GM13977 (cell line): ENCODE data around the gene AFAP1.

Experiments
- DNase-seq: peaks from one replicate; pipeline ENCODE4 v3.0.0; 2012; ENCODE audit warnings: low spot score
- in situ Hi-C: fragments of 300-500 bp; cut with MboI; formaldehyde crosslinking; loops from one replicate; pipeline ENCODE4 v1.12.0; 2022; ENCODE audit warnings: low sequenced_read_pairs, low pct_unique_long_range_greater_than_20kb, mixed read lengths, inconsistent platforms; ENCODE audit not compliant: unreplicated experiment
- TF ChIP-seq, protein P1 (sequence below): IDR thresholded peaks from 2 replicates; pipeline ENCODE4 v1.5.1; 2012; ENCODE audit warnings: mild to moderate bottlenecking, control low read depth; ENCODE audit not compliant: insufficient read depth; ENCODE audit errors: extremely low read depth, missing control alignments

The AFAP1 gene

DNA sequence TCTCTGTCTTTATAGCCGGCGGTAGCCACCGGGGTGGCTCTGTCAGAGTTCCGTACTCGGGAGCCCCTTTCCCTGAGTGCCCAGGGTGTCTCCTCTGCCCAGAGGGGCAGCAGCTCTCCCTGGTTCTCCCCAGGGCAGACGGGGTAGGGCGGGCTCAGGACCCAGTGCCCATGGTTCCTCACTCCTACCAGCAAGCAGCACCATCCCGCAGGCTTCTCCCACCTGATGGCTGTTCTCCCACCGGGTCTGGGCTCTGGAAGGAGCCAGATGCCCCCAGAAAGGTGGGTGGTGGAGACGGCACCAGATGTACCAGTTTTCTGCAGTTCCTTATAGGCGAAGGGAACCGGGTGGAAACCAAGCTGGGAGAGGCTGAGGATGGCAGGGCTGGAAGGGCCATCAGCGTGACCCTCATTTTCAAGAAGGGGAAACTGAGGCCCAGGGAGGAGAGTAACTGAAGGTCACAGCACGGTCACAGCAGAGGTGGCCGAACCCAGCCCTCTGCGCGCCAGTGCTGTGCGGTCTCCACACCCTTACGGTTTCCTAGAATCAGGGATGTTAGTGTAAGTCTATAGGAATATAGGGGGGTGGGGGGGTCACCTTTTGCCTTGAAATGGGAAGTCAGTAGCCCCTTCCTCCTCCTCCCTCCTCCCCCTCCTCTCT lies 198.7 kb downstream of the AFAP1 start:
- DNase-seq: no peak
- in situ Hi-C loops: no loop called here
- TF ChIP-seq, protein P1, sequence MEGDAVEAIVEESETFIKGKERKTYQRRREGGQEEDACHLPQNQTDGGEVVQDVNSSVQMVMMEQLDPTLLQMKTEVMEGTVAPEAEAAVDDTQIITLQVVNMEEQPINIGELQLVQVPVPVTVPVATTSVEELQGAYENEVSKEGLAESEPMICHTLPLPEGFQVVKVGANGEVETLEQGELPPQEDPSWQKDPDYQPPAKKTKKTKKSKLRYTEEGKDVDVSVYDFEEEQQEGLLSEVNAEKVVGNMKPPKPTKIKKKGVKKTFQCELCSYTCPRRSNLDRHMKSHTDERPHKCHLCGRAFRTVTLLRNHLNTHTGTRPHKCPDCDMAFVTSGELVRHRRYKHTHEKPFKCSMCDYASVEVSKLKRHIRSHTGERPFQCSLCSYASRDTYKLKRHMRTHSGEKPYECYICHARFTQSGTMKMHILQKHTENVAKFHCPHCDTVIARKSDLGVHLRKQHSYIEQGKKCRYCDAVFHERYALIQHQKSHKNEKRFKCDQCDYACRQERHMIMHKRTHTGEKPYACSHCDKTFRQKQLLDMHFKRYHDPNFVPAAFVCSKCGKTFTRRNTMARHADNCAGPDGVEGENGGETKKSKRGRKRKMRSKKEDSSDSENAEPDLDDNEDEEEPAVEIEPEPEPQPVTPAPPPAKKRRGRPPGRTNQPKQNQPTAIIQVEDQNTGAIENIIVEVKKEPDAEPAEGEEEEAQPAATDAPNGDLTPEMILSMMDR: no peak

DNA sequence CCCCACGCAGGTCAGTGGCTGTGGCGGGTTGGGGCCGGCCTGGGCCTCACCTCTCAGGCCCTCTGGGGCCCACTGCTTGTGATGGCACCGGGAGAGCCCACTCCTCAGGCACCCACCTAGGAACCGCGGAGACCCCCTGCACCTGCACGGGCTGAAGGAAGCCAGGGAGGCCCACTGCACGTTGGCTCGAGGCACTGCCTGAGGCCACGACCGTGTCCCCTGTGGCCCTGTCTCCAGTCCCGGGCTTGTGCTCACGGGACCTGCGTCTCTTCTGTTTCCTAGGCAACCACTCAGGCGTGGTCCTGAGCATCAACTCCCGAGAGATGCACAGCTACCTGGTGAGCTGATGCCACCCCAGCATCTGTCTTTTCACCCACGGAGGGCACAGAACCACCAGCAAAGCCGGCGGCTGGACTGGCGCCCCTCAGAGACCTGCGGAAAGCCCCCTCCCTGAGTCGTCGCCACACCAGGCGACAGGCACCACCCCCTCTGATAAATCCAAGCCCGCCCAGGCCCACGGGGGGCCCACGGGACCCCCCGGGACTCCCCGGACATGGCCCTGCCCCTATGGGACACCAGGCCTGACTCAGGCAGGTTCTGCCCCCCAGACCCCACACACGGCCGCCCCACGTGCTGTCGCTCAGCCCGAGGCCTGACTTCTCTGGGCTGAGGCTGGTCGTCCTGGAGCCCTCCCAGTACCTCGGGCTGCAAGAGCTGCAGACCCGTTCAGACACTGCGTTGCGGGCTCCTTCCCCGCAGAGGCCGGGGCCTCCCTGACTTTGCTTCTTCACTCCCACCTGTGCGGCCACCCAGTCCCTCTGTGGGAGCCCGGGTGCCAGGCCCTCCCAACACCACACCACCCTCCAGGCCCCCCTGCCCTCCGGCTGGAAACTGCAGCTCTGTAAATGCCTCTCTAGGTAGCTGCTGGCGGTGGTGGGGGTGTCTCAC lies 199.5 kb downstream of the AFAP1 start:
- no peak for DNase-seq
- TF ChIP-seq, protein P1: no peak
- in situ Hi-C loops: no loop called here

DNA sequence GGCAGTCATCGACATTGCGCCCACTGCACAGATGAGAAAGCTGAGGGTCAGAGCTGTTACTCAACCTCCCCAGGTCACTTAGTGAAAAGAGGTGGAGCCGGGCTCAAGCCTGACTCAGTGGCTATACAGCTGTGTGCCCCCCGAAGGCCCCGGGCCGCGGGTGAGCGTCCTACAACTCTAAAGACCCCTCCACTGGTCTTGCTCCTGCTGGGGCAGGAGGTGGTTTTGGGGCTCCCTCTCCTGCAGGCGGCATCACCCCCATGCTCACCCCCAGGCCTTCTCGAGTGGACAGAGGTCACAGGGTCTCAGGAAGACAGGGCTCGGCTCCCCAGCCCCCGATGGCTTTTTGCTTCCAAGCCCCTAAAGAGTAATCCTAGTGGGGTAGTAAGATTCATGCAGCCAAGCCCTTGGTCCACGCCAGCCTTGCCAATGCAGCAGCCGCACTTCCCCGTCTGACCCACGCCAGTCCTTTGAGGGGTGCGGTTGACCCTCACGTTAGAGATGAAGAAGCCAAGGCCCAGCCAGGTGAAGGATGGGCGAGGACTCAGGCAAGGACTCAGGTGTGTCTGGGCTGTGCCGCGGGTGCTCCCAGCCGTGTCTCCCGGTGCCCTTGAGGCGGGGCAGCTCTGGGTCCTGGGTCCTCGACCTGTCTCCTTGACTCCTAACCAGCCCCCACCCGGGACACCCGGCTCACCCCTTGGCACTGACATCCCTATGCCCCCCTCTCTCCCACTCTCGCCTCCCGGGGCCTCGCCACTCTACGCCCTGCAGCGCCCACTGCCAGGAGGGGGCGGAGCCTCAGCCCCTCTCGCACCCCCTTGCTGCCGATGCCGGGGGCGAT lies 200.4 kb downstream of the AFAP1 start:
- DNase-seq: no peak
- TF ChIP-seq, protein P1: no peak
- in situ Hi-C loops: no loop called here

DNA sequence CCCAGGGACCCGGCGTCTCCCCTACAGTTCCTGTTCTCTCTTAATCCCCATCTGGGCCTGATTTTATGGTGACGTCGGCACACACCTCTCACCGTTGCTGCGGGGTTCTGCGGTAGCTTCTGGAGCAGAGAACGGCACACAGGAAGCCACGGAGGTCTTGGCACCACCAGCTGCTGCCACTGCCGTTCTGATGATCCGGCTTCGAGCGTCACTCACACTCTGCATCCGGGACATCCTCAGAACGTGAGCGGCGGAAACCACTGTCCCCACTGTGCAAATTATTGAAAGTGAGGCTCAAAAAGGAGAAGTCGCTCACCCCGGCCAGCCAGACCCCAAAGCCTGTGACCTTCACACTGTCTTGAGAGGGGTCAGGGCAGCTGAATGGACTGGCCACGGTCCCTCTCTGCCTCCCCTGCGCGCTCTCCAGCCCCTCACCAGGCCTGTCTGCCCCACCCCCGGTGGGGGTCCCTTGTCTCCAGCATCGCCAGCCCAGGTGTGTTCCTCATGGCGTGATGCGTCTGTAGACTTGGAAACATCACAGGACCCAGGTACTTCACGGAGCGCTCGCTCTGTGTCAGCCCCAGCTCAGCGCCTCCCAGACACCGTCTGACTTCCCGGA lies 201.1 kb downstream of the AFAP1 start:
- in situ Hi-C loops: no loop called here
- no peak for DNase-seq
- TF ChIP-seq, protein P1: no peak

DNA sequence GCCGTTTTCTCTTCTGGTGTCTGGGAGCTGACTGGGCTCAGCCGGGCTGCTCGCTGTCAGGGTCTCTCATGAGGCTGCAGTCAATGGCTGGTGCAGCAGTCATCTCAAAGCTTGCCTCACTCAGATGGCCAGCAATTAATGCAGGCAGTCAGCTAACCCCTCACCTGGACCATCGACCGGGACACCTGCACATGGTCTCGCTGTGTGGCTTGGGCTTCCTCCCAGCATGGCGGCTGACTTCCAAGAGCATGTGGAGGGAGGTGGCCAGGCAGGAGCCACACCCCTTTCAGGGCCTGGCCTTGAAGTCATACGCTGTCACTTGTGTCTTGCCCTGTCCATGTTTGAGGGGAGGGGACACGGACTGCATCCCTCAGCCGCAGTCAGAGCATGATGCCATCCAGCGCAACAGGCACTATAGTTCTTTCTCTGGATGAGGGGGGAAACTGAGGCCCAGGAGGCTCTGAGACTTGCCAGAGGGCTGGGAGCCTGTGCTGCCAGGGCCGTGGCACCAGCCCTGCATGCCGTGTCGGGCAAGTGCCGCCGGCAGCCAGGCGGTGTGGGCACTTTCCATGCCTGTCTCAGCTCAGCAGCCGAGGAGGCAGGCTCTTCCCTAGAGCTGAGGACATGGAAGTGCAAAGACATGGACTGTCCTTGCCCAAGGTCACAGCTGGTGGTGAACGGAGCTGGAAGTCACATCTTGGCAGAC lies 201.8 kb downstream of the AFAP1 start:
- TF ChIP-seq, protein P1: no peak
- DNase-seq: no peak
- in situ Hi-C loops: no loop called here

DNA sequence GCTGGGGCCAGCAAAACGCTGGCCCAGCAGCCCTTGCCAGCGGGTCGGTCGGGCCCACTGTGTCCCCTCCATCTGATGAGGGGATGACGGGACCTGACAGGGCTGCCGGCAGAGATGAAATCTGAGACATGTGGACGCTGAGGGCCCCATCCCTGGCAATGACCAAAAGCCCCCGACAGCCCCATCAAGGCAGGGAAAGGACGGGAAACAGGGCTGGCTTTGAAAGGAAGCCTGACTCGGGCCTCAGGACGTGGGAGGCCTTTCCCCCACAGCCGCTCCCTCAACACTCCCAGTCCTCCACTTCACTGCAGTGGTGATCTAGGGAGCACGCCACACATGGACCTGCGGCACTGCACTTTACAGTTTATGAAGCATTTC lies 202.4 kb downstream of the AFAP1 start:
- TF ChIP-seq, protein P1: no peak
- in situ Hi-C loops: no loop called here
- no peak for DNase-seq
